ENCODE data around the gene C14orf39.
"Not testable (repeated sequence)": the region's sequence is repeated elsewhere in the genome, so short reads cannot be mapped to it uniquely, and the experiment has no call there.

The C14orf39 gene

DNA sequence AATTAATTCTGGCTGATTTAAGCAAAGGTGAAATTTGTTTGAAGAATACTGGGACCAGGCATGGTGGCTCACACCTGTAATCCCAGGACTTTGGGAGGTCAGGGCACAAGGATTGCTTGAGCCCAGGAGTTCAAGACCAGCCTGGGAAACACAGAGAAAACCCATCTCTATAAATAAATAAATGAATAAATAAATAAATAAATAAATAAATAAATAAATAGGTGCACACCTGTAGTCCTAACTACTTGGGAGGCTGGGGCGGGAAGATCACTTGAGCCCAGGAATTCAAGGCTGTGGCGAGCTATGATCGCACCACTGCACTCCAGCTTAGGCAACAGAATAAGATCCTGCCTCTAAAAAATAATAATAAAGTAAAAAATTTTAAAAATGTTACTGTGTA lies 4.4 kb upstream of the C14orf39 start:
- no peak for DNase-seq (ENCODE audit: low read depth in 2 of 3, low spot score in 1 of 3)

DNA sequence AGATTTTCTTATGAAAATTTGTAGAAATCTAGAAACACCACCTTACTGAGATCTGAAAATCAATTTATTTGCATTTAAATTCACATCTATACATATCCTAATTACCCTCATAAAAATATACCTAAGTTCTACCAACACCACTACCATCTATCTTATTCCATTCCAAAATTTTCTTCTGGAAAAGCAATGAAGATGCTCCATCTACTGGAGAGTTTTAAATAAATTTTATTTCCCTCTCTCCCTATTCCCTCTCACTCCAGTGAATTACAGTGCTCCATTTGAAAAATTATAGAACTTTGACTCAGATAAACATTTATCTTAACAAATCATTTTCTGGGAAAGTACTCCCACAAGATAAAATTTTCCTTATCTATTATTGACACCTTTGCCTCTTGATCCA lies 2.3 kb upstream of the C14orf39 start:
- no peak for DNase-seq (ENCODE audit: low read depth in 2 of 3, low spot score in 1 of 3)

DNA sequence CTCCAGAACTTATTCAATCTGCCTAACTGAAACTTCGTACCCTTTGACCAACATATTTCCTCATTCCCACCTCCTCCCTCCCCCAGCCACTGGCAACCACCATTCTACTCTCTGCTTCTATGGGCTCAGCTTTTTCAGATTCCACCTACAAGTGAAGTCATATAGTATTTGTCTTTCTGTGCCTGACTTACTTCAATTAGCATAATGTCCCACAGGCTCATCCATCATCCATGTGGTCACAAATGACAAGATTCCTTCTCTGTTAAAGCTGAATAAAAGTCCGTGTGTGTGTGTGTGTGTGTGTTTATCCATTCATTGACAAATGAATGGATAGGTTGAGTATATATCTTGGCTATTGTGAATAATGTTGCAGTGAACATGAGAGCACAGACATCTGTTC lies 1.3 kb upstream of the C14orf39 start:
- no peak for DNase-seq (ENCODE audit: low read depth in 2 of 3, low spot score in 1 of 3)

DNA sequence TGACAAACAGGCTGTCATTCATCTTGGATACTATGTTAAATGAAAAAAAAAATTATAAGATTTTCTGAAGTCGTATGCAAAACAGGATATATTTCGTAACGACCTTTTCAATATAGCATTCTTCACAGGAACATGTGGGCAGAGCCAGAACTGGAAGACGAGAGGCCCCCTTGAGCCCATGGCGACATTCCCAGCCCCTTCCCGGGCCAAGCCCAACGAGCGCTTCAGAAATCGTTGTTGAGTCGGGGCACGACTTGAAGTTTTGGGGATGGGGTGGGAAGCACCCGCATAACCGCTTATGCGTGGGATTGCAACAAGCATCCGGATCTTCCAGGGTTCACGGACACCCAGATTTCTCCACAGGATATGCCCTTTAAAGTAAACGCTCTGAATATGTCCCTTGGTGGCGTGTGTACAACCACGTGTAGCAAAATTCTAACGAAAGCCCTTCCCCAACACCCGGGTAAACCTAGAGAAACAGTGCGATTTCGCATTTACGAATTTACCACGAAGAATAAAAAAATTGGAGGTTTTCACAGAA lies 736 bp downstream of the C14orf39 start:
- DNase-seq (ENCODE audit: low read depth in 2 of 3, low spot score in 1 of 3) = no peak

DNA sequence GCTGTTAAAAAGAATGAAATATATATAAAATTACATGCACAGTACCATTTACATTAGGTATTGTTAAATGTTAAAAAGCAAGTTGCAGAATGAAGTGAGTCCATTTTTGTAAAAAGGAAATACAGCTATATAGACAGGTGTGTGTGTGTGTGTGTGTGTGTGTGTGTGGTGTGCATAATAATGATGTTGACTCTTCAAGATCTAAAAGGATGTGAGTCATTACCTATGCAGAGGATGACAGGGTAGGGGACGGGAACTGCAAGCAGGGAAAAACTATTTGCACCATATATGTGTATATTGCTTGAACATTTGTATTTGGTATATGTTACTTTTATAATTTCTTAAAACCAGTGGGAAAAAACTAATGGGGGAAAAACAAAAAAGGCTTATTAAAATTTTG lies 3.1 kb downstream of the C14orf39 start:
- DNase-seq (ENCODE audit: low read depth in 2 of 3, low spot score in 1 of 3) = no peak

DNA sequence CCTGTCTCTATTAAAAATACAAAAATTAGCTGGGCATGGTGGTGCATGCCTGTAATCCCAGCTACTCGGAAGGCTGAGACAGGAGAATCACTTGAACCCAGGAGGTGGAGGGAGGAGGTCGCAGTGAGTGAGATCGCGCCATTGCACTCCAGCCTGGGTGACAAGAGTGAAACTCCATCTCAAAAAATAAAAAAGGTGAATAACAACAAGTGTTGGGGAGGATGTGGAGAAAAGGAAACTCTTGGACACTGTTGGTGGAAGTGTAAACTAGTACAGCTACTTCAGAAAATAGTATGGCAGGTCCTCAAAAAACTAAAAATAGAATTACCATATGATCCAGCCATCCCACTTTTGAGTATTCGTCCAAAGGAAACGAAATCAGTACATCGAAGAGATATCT lies 5.6 kb downstream of the C14orf39 start:
- DNase-seq (ENCODE audit: low read depth in 2 of 3, low spot score in 1 of 3) = not testable (repeated sequence)

DNA sequence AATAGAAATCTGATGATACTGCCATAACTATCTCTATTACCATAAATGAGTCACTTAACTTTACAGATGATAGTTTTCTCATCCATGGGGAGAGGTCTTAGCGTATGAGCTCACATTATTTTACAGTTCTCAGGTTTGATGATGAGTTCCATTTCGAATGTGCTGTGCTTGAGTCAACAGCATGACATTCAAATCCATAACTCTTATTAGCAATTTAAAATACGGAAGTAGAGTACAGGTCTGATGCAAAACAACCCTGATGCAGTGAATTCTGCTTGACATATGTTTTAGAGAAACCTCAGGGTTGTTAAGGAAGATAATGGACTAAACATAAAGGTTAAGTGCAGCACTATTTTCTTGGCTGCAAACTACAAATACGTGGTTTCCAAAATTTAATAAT lies 30.0 kb downstream of the C14orf39 start:
- DNase-seq (ENCODE audit: low read depth in 2 of 3, low spot score in 1 of 3) = no peak

DNA sequence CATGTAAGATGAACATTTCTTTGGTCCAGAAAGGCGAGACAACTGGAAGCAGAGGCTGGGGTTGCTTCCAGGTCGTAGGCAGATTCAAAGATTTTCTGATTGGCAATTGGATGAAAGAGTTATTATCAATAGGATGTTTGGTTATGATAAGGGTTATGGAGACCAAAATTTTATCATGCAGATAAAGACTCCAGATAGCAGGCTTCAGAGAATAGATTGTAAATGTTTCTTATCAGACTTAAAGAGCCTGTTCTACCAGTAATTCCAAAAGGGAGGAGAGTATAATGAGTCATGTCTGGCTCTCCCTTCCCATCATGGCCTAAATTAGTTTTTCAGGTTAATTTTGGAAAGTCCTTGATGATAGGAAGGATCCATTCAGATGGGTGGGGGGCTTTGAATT lies 55.6 kb downstream of the C14orf39 start:
- no peak for DNase-seq (ENCODE audit: low read depth in 2 of 3, low spot score in 1 of 3)

DNA sequence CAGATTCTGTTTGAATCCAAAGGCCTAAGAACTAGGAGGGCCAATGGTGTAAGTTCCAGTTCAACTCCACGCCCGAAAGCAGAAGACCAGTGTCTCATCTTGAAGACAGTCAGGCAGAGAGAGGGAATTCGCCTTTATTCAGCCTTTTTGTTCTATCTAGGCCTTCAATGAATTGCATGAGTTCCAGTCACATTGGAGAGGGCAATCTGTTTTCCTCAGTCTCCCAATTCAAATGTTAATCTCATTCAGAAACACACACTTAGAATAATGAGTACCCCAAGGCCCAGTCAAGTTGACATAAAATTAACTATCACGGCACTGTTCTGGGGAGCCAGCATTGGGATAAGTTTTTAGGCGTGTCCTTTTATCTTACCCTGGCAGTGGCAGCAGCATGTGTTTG lies 65.8 kb downstream of the C14orf39 start:
- no peak for DNase-seq (ENCODE audit: low read depth in 2 of 3, low spot score in 1 of 3)

DNA sequence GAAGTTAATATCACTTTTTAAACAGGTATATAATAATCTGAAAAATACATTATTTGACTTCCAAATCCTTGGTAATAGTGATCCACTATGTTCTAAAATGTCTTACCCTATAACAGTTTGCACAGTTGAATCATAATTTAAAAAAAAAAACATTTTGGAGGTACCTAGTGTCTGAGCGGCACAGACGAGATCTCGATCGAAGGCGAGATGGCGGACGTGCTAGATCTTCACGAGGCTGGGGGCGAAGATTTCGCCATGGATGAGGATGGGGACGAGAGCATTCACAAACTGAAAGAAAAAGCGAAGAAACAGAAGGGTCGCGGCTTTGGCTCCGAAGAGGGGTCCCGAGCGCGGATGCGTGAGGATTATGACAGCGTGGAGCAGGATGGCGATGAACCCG lies 88.3 kb downstream of the C14orf39 start:
- not testable (repeated sequence) for DNase-seq (ENCODE audit: low read depth in 2 of 3, low spot score in 1 of 3)

DNA sequence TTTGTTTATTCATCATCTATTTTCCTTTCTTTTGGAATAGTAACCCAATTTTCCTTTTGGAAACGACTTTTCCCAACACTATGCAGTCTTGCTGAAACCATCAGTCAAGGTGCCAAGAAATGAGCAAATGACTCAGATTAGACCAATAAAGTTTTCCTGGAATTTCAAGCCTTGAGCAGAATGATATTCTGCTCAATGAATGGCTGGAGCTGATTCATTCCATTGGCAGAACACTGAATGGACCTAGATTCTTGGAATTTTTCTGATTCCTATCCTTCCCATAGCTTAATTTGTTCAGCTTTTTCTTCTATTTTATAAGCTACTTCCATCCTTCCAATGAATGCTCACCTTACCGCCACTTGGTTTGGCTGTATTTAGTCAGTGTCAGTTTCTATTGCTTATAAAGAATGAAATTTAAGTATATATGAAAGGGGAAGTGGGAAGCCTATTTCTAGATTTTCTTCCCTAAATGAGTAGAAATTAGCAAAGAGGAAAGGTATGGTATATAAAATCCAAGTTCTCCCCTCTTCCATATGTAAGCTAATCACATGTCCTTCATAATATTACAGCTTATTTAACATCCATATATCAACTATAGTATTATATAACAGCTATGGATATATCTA lies 89.0 kb downstream of the C14orf39 start:
- DNase-seq (ENCODE audit: low read depth in 2 of 3, low spot score in 1 of 3) = no peak
